Measurements from ENCODE around the gene CACNA2D1. TPM values are rescaled to one million over a fixed set of nuclear protein-coding genes. Genes with fewer than 3 reads are reported as not detected.

Gene CACNA2D1
- total RNA-seq, 1 experiment from 2014 or later, result 0.27 TPM

DNA sequence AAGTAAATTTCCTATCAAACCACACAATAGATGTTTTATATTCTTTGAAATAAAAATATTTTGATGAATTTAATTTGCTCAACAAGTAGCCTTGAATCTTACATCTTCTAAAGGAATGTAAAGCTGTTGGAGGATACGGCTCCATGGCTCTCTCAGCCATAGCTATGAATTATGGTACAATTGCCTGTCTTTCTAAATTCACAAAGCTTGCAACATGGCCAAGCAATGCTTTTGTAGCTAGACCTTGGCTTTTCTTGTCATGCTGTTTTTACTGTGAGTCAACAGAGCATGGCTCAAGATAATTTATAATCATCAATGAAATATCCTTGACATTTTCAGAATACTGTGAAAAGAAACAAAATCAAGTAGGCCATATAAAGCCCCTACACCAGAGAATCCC is 286.7 kb downstream of the CACNA2D1 start (continued):
- TF ChIP-seq, protein P1, sequence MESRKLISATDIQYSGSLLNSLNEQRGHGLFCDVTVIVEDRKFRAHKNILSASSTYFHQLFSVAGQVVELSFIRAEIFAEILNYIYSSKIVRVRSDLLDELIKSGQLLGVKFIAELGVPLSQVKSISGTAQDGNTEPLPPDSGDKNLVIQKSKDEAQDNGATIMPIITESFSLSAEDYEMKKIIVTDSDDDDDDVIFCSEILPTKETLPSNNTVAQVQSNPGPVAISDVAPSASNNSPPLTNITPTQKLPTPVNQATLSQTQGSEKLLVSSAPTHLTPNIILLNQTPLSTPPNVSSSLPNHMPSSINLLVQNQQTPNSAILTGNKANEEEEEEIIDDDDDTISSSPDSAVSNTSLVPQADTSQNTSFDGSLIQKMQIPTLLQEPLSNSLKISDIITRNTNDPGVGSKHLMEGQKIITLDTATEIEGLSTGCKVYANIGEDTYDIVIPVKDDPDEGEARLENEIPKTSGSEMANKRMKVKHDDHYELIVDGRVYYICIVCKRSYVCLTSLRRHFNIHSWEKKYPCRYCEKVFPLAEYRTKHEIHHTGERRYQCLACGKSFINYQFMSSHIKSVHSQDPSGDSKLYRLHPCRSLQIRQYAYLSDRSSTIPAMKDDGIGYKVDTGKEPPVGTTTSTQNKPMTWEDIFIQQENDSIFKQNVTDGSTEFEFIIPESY (IDR thresholded peaks at IDR 0.05; ENCODE audit: extremely low read depth, insufficient replicate concordance, low read length), result no peak

DNA sequence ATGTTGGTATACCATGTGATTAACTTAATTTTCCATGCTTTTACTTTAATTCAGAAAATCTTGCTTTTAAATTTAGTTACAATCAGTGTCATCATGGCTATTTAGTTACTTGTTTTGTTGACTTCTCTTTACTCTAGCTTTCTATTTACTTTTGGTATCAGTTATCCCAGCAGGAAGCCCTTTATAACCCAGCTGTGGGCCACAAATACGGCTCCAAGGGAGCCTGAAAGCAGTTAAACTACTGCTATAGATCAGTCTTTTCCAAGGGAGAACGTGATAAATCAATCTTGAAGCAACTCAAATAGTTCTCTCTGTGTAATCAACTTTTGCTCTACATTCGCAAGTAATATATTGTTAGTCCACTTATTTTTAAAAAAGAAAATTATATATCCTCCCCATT is 287.4 kb downstream of the CACNA2D1 start:
- Histone ChIP-seq H3K4me1 (ENCODE audit: control insufficient read depth in 1 of 2, insufficient read depth in 2 of 2, low read length in 2 of 2) (no peaks in the 10 kb centered on the region), H3K9ac (ENCODE audit: low read length) (no peak overlapping the region), H3K79me2 (ENCODE audit: insufficient read depth, low read length) (no peaks in the 10 kb centered on the region), H3K4me3 (replicated peaks in 1 of 2; ENCODE audit: low read depth in 1 of 2, low read length in 2 of 2) (no peak overlapping the region), H3K27ac (ENCODE audit: low read depth, low read length) (no peak overlapping the region), H3K9me2 (ENCODE audit: insufficient read depth) (no peaks in the 10 kb centered on the region), H2AFZ (ENCODE audit: low read depth, low read length, poor library complexity, severe bottlenecking) (no peak overlapping the region), H3K4me2 (ENCODE audit: low read length) (no peak overlapping the region), H3K36me3 (ENCODE audit: control insufficient read depth in 1 of 2, insufficient read depth in 2 of 2, low read length in 2 of 2) (no peaks in the 10 kb centered on the region), H3K9me3 (ENCODE audit: control insufficient read depth in 1 of 2, insufficient read depth in 1 of 2, low read depth in 1 of 2, low read length in 2 of 2) (no peaks in the 10 kb centered on the region), H4K20me1 (ENCODE audit: insufficient read depth) (no peaks in the 10 kb centered on the region), H3K27me3 (ENCODE audit: insufficient read depth, low read length) (no peaks in the 10 kb centered on the region)
- DNase-seq (ENCODE audit: low read depth, low spot score) (no peak), ATAC-seq (no peak)
- ChIA-PET RAD21 (ENCODE audit: low non-redundant PET in 1 of 2, low total read pairs in 2 of 2, uncharacterized antibody in 2 of 2, unreplicated experiment in 2 of 2) (no interaction called here), CTCF (no interaction called here), POLR2A (no interaction called here)
- no TSS peak for BruUV-seq (replicated peaks)
- intact Hi-C loops (cut with micrococcal nuclease), result no loop called here
- TF ChIP-seq POLR2AphosphoS5 (IDR thresholded peaks at IDR 0.05; ENCODE audit: low read depth, low read length), result no peak
- TF ChIP-seq SP1 (IDR thresholded peaks at IDR 0.05; ENCODE audit: low read depth), result no peak
- no peak for TF ChIP-seq TCF7L2 (IDR thresholded peaks at IDR 0.05; ENCODE audit: borderline replicate concordance, extremely low read depth, insufficient read depth, insufficient read length)
- TF ChIP-seq YY1 (IDR thresholded peaks at IDR 0.05; ENCODE audit: extremely low read depth, insufficient replicate concordance, low read depth, low read length), result no peak
- TF ChIP-seq SIN3A (IDR thresholded peaks at IDR 0.05; ENCODE audit: low read depth), result no peak
- no peak for TF ChIP-seq RAD21 (IDR thresholded peaks at IDR 0.05; ENCODE audit: low read depth)
- TF ChIP-seq, protein P1 (IDR thresholded peaks at IDR 0.05; ENCODE audit: extremely low read depth, insufficient replicate concordance, low read length), result no peak
- TF ChIP-seq ZNF274 (IDR thresholded peaks at IDR 0.05; ENCODE audit: low read depth, low read length), result no peak
- no peak for TF ChIP-seq JUND (IDR thresholded peaks at IDR 0.05)
- no peak for TF ChIP-seq EZH2phosphoT487 (IDR thresholded peaks at IDR 0.05; ENCODE audit: borderline replicate concordance)
- TF ChIP-seq ELF1 (IDR thresholded peaks at IDR 0.05; ENCODE audit: borderline replicate concordance, low read depth), result no peak
- TF ChIP-seq POLR2A (IDR thresholded peaks at IDR 0.05; ENCODE audit: borderline replicate concordance, extremely low read depth, insufficient read depth, insufficient read length), result no peak
- TF ChIP-seq, protein P2, sequence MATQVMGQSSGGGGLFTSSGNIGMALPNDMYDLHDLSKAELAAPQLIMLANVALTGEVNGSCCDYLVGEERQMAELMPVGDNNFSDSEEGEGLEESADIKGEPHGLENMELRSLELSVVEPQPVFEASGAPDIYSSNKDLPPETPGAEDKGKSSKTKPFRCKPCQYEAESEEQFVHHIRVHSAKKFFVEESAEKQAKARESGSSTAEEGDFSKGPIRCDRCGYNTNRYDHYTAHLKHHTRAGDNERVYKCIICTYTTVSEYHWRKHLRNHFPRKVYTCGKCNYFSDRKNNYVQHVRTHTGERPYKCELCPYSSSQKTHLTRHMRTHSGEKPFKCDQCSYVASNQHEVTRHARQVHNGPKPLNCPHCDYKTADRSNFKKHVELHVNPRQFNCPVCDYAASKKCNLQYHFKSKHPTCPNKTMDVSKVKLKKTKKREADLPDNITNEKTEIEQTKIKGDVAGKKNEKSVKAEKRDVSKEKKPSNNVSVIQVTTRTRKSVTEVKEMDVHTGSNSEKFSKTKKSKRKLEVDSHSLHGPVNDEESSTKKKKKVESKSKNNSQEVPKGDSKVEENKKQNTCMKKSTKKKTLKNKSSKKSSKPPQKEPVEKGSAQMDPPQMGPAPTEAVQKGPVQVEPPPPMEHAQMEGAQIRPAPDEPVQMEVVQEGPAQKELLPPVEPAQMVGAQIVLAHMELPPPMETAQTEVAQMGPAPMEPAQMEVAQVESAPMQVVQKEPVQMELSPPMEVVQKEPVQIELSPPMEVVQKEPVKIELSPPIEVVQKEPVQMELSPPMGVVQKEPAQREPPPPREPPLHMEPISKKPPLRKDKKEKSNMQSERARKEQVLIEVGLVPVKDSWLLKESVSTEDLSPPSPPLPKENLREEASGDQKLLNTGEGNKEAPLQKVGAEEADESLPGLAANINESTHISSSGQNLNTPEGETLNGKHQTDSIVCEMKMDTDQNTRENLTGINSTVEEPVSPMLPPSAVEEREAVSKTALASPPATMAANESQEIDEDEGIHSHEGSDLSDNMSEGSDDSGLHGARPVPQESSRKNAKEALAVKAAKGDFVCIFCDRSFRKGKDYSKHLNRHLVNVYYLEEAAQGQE (IDR thresholded peaks at IDR 0.05; ENCODE audit: low read depth), result no peak
- no peak for TF ChIP-seq FOSL1 (IDR thresholded peaks at IDR 0.05; ENCODE audit: low read depth)
- no peak for TF ChIP-seq SRF (IDR thresholded peaks at IDR 0.05; ENCODE audit: low read depth)
- TF ChIP-seq ZFX (IDR thresholded peaks at IDR 0.05), result no peak
- TF ChIP-seq EZH2 (IDR thresholded peaks at IDR 0.05), result no peak

Measured in HCT116 (cell line).